ENCODE data around the gene IFNL4.
"Not testable (repeated sequence)": the region's sequence is repeated elsewhere in the genome, so short reads cannot be mapped to it uniquely, and the experiment has no call there.

IFNL4 gene

DNA sequence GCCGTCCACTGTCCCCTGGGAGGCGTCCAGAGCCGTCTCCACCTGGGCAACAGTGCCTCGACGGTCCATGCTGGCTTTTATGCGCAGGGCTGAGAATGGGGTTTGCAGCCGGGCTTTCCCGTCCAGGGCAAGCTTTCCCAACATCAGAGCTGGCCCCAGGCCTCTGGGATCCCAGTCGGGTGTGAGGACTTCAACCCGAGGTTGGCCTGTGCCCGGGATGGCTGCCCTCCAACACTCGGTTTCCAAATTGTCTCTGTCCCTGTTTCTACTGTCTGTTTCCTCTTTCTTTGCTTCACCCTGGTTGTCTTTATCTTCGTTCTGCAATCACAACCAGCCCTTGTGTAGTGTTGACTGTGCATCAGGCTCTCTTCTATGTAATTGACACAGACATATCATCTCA is at the start of gene IFNL4:
Gene IFNL4, minus strand, starts transcription at position 51 of the 400 bp plus-strand sequence.
- DNase-seq (ENCODE audit: low spot score) = no peak

DNA sequence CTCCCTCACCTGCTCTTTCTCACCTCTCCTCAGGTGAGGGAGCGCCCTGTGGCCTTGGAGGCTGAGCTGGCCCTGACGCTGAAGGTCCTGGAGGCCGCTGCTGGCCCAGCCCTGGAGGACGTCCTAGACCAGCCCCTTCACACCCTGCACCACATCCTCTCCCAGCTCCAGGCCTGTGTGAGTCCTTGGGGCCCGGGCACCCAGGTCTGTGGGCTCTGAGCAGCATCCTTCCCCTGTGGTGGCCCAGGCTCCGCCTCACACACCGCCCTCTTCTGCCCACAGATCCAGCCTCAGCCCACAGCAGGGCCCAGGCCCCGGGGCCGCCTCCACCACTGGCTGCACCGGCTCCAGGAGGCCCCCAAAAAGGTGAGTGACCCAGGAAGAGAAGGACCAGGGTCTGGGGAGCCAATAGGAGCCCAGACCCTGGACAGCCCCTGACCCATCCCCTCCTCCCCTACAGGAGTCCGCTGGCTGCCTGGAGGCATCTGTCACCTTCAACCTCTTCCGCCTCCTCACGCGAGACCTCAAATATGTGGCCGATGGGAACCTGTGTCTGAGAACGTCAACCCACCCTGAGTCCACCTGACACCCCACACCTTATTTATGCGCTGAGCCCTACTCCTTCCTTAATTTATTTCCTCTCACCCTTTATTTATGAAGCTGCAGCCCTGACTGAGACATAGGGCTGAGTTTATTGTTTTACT is 49.4 kb upstream of the IFNL4 start:
- DNase-seq (ENCODE audit: low spot score) = no peak

DNA sequence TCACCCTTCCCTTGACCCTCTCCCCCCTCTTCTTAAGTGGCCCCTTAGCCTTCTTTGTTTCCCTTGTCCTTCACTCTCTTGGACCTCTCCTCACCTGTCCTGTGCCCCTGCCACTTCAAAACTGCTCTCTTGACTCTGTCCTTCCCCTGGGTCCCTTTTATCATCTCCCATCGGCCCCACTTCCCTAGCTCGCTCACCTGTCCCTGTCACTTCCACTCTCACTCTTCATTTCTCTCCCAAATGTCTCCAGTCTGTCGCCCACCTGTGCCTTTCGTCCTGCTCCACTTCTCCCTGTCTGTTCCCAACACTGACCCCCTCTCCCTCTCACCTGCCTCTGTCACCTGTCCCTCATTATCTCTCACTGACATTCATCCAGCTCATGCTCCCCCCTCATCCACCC is 48.2 kb upstream of the IFNL4 start:
- no peak for DNase-seq (ENCODE audit: low spot score)

DNA sequence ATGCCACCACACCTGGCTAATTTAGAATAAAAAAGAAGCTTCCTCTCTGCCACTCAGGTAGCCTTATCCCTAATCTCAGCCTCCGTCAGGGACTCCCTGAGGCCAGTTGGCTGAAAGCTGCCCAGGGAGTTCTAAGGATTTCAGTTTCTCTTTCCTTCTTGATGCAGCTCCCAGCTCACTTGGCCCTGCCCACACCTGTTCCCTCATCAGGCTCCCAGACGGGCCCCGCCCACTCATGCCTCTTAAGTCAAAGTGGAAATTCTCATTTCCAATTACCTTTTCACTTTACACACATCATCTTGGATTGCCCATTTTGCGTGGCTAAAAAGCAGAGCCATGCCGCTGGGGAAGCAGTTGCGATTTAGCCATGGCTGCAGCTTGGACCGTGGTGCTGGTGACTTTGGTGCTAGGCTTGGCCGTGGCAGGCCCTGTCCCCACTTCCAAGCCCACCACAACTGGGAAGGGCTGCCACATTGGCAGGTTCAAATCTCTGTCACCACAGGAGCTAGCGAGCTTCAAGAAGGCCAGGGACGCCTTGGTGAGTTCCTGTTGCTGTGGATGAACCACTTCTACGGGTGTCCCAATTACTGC is 47.5 kb upstream of the IFNL4 start, which contains the start of gene IFNL1:
Gene IFNL1, plus strand, starts transcription at position 353 of the 591 bp plus-strand sequence. Its CDS starts 15 bp downstream, at position 368.
- DNase-seq (ENCODE audit: low spot score) = no peak

DNA sequence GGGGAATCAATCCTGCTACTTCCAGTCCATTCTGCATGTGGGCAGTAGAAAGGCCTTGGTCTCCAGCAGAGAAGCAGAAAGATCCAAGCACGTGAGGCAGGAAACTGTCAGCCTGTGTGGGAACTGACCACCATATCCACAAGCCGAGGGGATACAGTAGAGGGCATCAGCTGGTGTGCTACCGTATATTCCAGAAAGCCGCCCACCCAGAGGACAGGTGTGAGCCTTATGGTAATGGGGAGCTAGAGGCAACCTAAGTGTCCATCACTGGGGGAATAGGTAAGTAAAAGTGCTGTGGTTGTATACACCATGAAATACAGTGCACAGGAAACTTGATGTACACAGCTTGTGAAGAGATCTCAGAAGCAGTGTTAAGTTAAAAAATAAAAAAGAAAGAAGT is 44.7 kb upstream of the IFNL4 start:
- DNase-seq (ENCODE audit: low spot score) = no peak

DNA sequence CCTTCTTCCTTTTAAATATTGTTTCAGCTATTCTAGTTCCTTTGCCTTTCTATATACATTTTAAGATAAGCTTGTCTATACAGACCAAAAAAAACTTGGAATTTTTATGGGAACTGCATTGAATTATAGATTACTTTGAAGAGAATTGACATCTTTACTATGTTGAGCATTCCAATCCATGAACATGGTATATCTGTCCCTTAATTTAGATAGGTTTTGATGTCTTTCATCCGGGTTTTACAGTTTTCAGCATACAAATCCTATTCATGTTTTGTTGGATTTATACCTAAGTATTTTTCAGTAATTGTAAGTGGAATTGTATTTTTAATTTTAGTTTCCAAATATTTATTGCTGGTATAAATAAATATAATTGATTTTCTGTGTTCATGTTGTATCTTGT is 35.4 kb upstream of the IFNL4 start:
- DNase-seq (ENCODE audit: low spot score) = no peak

DNA sequence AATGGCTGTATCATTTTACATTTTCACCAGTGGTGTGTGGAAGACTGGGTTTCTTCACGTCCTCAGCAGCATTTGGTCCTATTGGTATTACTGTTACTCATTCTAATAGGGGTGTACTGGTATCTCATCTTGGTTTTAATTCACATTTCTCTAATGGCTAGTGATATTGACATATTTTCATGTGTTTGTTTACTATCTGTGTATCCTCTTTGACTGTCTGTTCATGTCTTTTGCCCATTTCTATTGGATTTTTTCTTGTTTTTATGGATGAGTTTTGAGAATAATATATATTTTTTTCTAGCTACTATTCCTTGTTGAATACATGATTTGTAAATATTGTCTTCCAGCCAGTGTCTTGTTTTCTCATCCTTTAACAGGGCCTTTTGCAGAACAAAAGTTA is 33.4 kb upstream of the IFNL4 start:
- no peak for DNase-seq (ENCODE audit: low spot score)

DNA sequence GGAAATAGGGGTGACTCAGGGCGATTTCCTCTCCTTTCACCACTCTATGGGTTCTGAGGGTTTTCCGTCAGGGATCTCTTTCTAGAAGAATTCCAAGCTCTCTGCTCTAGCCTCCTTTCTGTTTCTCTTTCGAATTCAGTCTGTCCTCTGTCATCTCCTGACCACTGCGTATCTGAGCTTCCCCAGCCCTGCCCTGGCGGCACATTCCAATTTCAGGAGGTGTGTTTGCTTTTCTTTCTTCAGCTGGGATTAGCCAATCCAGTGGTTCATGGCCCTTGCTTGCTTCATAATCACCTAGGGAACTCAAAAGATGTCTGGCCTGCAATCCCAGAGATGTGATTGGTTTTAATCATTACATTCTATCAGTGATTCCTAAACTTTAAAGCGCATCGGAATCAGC is 28.9 kb upstream of the IFNL4 start:
- DNase-seq (ENCODE audit: low spot score) = no peak

DNA sequence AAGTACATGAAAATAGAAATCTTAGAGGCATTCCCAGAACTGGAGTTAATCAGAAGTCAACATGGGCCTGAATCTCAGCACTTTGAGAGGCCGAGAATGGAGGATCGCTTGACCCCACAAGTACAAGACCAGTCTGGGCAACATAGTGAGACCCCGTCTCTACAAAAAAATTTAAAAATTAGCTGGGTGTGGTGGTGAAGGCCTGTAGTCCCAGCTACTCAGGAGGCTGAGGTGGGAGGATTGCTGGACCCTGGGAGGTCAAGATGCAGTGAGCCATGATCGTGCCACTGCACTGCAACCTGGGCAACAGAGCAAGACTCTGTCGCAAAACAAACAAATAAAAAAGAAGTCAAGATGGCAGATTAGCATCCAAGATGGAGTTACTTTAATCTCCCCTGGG is 28.1 kb upstream of the IFNL4 start:
- no peak for DNase-seq (ENCODE audit: low spot score)

DNA sequence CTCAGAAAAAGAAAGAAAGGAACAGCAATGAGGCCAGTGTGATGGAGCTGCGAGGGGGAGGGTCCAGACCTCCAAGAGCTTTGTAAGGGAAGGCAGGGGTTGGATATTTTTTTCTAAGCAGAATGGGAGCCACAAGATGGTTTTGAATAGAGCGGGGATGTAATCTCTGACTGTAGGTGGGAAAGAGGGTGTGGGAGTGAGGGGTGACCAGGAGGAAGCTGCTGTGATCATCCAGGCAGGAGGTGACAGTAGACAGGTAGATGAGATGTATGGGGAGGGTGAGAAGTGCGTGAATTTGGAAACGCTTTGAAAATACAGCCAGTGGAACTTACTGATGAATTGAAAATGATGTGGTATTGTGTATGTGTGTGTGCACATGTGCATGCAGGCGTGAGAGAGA is 26.9 kb upstream of the IFNL4 start:
- DNase-seq (ENCODE audit: low spot score) = no peak

DNA sequence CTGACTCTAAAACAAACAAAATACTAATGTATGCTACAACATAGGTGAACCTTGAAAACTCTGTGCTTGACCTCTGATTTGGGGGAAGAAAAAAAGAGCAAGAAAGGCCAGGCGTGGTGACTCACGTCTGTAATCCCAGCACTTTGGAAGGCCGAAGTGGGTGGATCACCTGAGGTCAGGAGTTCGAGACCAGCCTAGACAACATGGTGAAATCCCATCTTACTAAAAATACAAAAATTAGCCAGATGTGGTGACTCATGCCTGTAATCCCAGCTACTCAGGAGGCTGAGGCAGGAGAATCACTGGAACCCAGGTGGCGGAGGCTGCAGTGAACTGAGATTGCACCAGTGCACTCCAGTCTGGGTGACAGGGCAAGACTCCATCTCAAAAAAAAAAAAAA is 25.2 kb upstream of the IFNL4 start:
- DNase-seq (ENCODE audit: low spot score) = not testable (repeated sequence)

DNA sequence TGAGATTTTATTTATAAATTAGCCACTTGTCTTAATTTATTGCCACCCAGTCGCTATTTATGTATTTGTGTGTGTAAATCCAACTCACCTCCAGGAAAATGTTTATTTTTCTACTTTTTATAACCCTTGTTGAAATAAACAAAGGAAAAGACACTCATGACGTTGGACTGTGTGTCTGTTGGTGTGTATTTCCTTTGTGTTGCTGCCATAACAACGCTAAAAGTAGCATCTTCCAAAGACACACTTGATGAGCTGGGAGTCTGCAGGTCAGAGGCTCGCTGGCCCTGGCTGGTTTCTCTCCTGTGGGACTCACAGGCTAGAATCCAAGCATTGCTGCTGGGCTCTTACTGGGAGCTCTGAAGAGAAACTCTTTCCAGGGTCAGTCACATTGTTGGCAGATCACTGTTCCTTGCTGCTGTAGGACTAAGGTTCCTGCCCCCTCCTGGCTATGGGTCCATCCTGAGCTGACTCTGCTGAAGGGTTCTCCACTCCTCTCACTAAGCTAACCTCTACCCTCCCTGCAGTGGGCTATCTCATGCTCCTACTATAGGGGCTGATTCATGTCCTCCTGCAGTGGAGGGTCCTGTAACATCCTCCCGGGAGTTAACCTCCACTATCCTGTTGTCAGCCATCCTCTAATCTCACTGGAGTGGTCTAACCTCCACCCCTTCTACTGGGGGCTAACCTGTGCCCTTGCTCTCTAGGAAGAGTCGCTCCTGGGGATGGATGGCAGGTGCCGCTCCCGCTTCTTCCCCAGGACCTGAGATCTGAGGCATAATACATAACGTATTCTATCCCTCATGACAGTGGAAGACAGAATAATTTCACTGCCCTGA is 21.6 kb upstream of the IFNL4 start:
- DNase-seq (ENCODE audit: low spot score) = no peak

DNA sequence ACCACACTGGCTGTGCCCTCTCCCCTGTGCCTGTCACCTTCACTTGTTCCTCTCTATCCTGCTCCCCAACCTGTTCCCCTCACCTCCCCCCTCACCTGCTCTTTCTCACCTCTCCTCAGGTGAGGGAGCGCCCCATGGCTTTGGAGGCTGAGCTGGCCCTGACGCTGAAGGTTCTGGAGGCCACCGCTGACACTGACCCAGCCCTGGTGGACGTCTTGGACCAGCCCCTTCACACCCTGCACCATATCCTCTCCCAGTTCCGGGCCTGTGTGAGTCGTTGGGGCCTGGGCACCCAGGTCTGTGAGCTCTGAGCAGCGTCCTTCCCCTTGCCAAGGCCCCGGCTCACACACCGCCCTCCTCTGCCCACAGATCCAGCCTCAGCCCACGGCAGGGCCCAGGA is 20.7 kb upstream of the IFNL4 start:
- DNase-seq (ENCODE audit: low spot score) = not testable (repeated sequence)

DNA sequence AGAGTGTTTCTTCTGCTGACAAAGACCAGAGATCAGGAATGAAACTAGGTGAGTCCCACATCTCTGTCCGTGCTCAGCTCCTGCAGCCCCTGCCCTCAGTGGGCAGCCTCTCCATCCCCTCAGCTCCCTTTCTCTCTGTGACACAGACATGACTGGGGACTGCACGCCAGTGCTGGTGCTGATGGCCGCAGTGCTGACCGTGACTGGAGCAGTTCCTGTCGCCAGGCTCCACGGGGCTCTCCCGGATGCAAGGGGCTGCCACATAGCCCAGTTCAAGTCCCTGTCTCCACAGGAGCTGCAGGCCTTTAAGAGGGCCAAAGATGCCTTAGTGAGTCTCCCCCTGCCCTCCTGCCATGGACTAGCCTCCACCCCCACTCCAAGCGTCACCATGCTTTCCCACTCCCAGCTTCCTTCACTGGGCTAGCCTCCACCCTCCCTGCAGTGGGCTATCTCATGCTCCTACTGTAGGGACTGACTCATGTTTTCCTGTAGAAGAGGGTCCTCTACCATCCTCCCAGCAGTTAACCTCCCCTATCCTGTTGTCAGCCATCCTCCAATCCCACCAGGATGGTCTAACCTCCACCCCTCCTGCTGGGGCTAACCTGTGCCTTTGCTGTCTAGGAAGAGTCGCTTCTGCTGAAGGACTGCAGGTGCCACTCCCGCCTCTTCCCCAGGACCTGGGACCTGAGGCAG is 20.0 kb upstream of the IFNL4 start:
- DNase-seq (ENCODE audit: low spot score) = not testable (repeated sequence)

DNA sequence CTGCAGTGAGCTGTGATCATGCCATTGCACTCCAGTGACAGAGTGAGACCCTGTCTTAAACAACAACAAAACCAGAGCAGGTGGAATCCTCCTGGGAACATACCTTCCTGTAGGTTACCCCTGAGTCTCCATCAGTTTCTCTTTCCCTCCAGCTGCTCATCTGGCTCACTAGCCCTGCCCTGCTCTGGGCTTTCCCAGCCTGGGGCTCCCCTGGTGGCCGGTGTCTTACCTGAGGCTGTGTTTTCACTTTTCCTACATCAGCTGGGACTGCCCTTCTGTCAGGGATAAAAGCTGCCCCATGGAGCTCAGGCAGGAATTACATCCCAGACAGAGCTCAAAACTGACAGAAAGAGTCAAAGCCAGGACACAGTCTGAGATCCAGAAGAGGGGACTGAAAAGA is 19.4 kb upstream of the IFNL4 start, which contains the start of gene IFNL2:
Gene IFNL2, plus strand, starts transcription at position 312 of the 400 bp plus-strand sequence. CDS start 173 bp downstream, outside the sequence.
- DNase-seq (ENCODE audit: low spot score) = not testable (repeated sequence)

DNA sequence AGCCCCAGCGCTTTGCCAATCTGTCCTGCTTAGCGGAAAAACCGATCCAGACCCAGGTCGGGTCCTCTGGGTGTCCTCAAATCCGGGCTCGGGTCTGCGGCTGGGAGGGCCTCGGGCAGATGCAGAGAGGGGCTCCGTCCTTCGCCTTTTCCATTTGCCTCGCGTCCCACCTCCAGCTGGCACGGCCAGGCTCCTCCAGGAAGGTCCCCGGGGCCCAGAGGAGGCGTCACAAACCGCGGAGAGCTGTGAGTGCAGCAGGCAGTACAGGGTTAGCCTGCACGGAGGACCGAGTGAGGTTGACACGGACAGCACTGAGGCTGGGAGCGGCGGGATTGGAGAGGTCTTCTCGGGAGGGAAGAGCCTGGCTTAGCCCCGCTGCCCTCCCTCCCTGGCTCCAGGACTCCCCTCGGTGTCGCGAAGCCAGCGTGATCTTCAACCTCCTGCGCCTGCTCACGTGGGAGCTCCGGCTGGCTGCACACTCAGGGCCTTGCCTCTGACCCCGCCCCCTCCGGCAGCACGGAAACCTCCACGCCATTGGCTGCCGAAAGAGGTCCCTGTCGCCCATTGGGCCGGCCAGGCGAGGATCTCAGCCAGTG is 16.8 kb upstream of the IFNL4 start:
- DNase-seq (ENCODE audit: low spot score) = no peak

DNA sequence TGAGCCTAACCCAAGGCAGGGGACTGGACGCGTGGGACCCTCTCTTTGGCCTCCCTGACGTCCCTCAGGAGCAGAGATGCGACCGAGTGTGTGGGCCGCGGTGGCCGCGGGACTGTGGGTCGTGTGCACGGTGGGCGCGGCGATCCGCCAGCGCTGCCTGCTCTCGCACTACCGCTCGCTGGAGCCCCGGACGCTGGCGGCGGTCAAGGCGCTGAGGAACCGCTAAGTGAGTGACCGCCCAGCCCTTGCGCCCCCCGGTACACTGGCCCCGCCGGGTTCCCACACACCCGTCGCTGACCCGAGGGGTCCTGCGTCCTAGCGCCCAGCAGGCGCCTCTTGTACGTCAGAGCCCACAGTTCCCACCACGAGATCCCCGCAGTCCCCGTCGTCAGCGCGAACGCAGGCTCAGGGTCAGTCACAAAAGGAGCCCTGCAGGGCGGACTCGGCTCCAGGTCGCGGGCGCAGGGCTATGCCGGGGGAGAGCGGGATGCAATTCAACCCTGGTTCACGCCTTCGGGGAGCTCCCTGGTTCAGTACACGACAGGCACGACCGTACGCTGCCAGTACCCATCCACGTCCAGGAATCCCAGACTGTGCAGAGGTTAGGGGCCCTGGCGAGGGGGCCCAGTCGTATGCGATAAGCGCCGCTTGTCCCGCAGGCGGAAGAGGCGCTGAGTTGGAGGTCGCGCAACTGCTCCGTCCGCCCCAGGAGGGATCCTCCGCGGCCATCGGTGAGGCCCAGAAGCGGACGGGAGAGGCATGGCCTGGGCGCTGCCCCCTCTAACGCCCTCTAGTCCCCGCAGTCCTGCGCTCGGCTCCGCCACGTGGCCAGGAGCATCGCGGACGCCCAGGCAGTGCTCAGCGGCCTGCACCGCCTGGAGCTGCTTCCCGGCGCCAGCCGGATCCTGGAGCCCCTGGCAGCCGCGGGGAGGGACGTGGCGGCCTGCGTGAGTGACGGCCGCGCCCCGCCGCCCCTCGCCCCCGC is 15.9 kb upstream of the IFNL4 start:
- no peak for DNase-seq (ENCODE audit: low spot score)

DNA sequence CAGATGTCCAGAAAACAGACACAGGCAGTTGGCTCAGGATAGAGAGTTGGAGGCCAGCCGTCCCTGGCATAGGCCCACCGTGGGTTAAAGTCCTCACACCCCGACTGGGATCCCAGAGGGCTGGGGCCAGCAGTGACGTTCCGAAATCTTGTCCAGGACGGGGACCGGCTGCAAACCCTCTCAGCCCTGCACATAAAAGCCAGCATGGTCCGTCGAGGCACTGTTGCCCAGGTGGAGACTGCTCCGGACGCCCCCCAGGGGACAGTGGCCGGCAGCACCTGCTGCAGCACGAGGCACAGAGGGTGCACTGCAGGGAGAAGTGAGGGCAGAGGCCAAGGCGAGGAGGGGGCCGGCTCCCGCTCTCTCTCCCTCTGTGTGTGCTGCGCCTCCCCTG is 15.3 kb upstream of the IFNL4 start:
- DNase-seq (ENCODE audit: low spot score) = no peak

DNA sequence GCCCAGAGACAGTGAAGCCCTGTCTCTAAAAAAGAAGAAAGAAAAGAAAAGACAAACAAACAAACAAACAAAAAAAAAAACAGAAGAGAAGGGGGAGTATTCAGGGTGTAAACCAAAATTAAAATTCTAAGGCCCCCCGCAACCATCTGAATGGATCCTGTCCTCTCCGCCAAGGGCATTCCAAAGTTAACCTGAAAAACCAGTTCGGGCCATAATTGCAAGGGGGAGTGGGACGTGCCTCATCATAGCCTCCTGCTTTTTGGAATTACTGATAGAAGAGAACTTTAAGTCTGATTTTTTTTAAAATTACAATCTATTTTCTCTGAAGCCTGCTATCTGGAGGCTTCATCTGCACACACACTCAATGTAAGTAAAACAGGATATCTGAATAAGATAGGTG is 13.8 kb upstream of the IFNL4 start:
- DNase-seq (ENCODE audit: low spot score) = no peak

DNA sequence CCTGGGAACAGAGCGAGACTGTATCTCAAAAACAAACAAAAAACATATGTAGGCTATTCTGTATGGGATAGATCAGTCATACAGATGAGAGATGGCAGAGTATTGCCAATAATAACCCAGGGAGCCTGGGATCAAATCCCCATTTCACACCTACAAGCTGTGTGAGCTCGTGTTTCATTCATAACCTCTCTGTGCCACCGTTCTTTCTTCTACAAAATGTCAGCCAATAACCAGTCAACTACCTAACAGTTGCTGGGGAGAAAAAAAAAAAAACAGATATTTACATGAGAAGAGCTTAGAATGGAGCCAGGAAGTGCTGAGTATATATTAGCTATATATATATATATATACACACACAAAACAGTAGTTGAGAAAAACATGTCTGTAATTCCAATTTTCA is 13.0 kb upstream of the IFNL4 start:
- DNase-seq (ENCODE audit: low spot score) = no peak

DNA sequence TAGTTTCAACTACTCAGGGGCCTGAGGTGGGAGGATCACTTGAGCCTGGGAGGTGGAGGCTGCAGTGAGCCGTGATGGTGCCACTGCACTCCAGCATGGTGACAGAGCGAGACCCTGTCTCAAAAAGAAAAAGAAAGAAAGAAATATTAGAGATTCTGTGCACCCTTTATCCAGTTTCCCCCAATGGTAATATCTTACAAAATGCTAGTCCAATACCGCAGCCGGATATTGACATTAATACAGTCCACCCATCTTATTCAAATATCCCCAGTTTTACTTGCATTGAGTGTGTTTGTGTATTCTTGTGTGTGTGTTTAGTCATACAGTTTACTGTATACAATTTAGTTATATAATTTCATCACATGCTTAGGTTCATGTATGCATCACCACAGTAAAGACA is 8.6 kb upstream of the IFNL4 start:
- DNase-seq (ENCODE audit: low spot score) = no peak

Measured in pons (tissue), 1 donor.